Measurements from ENCODE around the gene CPEB3.
"Not testable (repeated sequence)": the region's sequence is repeated elsewhere in the genome, so short reads cannot be mapped to it uniquely, and the experiment has no call there.

Gene CPEB3

DNA sequence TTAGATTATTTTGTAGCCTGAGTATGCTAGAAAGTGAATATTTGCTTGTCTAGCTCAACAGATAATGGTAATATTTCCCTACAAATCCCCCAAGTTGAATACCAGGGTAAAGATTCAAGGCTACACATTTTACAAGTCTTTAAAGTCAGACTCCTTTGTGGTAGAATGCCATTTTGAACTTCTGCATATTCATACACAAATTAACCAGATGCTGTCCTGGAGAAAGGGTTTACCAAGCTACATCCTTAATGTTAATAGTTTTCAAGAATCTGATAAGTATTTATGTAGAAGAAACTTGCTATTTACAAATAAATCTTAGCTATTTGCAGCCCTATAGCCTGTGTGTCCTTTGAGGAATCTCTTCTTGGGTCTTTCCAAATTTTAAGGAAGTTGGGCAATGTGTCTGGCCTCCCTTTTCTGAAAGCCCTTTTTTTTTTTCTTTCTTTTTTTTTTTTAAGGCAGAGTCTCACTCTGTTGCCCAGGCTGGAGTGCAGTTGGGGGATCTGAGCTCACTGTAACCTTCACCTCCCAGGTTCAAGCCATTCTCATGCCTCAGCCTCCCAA, 82.6 kb downstream of the CPEB3 start:
- DNase-seq: no peak

DNA sequence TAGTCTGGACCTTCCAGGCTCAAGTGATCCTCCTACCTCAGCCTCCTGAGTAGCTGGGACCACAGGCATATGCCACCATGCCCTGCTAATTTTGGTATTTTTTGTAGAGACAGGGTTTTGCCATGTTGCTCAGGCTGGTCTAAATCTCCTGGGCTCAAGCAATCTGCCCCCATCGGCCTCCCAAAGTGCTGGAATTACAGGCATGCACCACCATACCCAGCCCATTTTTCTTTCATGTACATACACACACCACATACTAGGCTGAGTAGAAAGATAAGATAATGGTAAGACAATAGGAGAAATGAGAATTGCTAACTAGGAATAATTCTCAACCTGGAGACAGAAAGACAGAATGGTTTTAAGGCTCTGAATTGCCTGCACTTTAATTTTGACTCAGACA, 83.8 kb downstream of the CPEB3 start:
- DNase-seq: no peak

DNA sequence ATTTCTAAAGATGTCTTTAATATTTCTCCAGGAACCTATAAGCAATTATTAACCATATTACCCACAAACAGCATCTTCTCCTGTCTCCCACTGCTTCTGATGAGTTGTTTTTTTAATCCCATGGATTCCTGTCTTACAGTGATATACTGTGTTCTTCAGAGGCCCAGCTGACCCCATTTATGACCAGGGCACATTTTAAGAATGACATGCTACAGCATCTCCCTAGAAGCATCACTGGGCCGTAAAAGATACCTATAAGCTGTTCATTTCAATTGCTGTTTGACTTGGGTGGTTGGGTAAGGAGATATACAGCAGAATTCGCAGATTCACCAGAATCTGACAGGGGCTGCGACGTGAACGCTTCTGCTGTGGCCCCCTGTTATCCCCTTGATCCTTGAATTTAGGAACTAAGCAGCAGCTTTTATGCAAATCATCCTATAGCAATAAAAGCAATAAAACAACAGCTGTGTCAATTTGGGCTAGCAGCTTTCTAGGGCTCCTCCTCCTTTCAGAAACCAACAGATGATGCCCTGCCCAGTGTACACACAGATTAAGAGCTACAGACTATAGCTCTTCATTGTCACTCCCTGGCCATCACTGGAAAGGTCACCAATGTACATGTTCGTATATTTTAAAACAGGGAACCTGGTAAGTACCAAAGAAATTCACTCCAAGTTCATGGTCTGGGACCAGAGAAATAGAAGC, 86.8 kb downstream of the CPEB3 start:
- DNase-seq: no peak

DNA sequence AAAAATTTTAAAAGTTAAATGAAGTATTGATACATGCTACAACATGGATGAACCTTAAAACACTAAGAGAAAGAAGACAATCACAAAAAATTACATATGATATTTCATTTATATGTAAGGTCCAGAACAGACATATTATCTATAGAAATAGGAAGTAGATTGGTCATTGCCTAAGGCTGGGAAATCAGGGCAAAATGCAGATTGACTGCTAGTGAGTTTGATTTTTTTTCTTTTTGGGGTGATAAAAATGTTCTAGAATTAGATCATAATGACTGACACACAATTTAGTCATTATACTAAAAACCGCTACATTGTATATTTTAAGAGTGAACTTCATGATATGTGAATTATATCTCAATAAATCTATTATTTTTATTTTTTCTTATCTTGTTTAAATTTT, 88.3 kb downstream of the CPEB3 start:
- DNase-seq: no peak

DNA sequence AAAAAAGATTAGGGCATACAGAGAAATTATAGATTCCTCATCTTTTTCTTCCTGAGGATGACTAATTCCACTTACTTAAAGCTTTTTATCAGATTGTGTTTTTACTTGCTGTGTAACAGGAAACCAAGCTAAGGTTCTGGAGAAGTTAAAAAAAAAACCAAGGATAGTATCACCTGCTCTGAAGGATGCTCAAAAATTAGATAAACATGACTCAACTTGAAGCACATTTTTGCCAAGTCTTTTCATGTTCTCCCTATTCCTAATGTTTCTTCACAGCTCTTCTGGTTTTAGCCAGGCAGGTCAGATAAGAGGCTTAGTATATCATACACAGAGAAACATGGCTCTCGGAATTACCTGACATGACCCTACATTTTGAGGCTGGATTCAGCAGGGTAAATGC, 90.3 kb downstream of the CPEB3 start:
- no peak for DNase-seq

DNA sequence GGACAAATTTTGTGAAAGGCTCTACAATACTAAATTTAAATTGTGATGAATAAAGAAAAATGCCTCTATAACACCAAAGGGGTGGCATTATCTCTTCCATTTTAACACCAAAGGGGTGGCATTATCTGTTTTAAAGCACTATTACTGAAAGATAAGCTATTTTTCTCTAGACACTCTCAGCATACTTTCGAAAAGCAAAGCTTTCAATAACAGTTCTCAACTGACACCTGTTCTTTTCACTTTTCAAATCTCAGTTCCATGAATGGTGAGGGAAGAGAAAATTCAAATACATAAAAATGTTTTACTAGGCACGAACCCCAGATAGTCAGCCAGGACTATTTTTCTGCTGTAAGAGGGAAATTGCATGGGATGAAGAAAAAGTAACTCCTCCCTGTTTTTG, 103.8 kb downstream of the CPEB3 start:
- DNase-seq: no peak

DNA sequence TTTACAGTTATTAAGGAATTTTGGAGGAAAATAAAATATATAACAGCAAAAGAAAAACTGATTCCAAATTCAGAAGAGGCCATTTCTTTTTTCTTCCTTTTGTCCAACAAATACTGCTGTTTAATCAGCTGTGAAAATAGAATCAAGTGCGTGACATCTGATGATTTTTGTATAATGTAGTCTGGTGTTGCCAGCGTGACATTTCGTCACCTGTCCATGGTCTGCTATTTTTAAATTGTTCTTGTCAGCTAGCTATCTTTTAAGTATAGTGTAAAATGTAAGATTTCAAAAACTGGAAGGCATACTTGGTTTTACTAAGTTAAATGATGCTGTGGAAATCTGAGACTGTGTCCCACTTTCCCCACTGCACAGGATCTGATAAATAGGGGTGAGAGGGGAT, 105.9 kb downstream of the CPEB3 start:
- DNase-seq: no peak

DNA sequence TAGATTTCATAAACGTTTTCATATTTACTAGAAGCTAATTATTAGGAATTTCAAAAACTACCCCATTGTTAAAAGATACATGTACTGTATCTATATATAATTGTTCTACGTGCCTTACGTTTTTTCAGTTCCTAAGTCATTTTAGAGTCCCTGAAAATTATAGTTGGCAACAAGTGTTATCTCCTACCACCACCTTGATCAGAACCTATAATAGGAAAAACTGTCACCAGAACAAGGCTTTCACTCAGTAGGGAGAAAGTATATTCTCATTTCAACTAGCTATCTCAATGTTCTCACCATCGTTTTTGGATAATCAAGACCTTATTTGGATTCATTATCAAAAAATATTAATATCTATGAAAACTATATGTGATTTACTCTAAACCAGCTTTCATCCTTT, 107.7 kb downstream of the CPEB3 start:
- no peak for DNase-seq

DNA sequence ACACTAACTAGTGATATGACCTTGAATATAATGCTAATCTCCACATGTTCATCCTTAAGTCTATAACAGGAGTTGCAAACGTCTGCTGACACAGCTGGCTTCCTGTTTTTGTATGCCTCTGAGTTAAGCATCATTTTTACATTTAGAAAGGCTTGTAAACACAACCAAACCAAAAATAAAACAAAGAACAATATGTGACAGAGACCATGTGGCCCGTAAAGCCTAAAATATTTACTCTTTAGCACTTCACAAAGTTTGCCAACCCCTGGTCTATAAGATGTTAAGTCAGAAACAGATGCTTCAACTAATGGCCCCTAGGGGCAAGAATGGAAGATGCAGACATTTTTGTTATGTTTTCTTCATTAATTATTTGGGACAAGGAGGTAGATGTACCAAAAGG, 109.3 kb downstream of the CPEB3 start:
- DNase-seq: no peak

DNA sequence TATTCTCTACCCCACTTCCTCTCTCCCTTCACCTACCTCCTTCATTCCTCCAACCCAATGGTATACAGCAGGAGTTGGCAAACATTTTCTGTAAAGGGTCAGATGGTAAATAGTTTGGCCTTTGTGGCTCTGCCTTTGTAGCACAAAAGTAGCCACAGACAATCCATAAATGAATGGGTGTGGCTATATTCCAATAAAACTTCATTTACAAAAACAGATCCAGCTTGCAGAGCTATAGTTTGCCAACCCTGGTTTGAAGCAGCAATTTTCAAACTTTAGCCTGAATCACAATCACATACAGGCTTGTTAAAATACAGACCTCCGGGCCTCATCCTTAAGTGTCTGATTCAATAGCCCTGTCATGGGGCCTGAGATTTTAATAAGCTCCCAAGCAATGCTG, 110.5 kb downstream of the CPEB3 start:
- DNase-seq: no peak

DNA sequence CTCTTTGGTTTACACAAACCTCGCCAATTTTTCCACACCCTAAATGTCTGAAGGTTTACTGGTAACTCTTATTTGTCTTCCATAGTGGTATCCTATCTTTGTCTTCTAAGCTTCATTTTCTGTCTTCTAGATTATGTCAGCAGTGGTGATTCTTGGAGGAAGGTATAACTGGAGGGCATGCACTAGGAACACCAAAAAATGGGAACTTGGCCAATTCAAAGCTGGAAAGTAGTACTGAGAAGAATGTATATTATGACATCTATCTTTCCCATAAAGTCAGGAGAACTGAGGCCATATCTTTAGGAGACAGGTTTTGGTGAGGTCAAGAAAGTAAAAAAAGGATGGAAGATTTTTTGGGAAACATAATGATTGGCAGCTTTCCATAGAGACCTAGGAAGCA, 113.3 kb downstream of the CPEB3 start:
- DNase-seq: no peak

DNA sequence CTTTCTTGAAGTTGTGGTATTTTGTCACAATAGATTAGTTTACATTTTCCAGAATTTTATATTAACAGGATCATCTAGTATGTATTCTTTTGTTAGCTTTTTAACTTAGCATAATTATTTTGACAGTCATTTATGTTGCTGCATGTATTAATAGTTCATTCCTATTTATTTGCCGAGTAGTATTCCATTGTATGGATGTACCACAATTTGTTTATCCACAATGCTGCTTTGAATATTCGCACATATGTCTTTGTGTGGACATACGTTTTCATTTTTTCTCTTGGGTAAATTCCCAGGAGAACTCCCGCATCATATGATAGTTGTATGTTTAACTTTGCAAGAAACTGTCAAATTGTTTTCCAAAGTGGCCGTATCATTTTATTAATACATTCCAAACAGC, 115.7 kb downstream of the CPEB3 start:
- DNase-seq: no peak

DNA sequence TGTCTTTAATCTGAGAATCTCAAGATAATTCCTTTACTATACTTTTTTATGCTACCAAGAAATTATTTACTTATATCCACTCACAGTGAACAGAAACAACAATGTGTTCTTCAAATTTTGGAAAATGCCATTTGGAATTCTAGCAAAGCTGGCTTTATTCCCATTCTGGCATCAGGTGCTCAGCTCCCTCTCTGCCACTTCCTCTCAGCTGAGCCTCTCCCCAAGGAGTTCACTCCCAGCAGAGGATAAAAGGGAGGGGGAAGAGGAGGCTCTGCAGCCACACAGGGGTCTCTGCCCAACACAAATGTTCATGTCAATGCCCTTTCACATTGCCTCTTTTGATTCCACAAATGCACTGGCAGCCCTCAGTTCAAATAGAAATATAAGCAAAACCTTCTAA, 116.9 kb downstream of the CPEB3 start:
- no peak for DNase-seq

DNA sequence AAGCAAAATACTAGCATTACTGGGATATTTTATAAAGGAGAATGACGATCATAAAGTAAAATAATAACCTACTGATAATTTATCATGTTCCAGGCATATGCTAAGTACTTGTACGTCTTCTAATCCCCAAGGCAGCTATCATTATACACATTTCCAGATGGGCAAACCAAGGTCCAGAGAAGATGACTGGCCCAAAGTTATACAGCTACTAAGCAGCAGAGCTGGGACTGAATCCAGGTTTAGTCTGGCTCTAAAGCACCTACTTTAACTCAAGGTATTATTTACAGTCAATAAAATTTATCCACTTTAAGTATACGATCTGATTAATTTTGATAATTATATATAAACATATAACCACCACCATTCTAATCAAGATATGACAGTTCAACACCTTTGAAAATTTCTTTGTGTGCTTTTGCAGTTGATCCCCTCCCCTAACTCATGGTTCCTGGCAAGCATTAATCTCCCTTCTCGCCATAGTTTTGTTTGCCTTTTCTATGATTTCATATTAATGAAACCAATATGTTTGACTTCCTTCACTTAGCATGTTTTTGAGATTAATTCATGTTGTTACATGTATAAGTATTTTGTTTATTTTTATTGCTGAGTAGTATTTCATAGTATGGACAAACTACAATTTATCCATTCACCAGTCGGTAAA, 126.7 kb downstream of the CPEB3 start:
- DNase-seq: peak; percentile 47

DNA sequence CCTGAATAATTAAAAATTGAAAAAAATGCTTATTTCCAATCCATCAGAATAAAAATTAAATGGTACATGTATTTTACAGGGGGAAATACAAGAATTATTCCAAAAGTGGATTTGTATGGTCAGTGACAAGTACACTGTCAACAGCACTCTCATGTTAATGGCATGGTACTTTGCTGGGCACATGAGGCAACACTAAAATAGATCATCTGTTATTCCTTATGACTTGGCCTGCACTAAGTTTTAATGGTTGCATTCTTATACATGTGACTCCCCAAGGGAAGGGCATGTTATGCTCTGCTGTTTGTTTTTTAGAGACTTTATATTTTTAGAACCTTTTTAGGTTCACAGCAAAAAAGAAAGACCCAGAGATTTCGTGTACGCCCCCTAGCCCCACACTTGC, 128.3 kb downstream of the CPEB3 start:
- DNase-seq: no peak

DNA sequence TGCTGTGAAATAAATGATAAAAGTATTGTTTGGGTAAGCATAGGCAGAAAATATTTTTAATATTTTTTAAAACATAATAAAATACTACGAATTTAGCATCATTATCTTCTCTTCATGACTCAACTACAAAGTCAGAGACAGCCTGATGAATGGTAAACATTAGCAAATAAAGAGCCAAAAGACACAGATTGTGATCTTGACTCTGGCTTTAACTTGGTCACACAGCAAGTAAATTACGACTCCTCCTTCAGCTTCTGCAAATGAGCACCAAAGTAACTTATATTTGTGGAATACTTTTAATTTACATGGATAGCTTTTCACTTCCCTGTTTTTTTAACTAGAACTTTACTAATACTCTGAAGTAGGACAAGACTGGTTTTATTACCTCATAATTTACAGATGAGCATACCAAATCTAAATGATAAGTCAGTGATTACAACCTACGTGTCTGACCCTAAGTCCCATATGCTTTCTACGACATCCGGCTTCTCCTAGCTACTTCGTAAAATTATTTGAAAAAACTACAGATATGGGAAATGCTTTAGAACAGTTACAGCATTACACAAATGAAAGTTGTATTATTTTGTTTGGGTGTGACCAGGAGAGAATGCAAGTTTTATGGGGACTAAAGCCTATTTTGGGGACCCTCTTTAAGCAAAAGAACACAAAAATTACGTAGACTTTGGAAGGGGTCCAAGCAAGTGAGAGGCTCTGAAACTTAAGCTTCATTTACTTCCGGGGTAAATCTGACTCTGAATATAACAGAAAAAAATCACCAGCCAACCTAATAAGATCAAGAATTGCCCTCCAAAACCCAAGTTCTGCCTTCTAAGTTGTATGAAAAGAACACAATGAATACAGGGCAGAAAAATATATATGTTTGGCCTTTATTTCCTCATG, 133.8 kb downstream of the CPEB3 start:
- no peak for DNase-seq

DNA sequence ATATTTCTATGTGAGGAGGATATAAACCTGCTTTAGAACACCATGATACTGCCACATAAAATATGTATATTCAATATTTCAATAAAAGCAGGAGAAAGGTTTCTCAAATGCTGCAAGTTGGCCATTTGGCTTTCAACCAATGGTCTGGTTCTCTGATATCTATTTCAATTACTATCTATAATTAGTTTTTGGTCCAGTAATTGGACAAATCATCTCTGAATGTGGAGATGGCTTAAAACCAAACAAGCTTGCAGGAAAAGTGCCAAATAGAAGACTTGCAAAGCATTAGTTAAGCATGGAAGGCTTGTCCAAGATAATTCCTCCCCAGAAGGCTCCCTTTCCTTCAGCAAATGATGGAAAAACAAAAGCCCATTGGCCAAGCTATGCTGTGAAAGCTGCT, 140.1 kb downstream of the CPEB3 start:
- DNase-seq: no peak

DNA sequence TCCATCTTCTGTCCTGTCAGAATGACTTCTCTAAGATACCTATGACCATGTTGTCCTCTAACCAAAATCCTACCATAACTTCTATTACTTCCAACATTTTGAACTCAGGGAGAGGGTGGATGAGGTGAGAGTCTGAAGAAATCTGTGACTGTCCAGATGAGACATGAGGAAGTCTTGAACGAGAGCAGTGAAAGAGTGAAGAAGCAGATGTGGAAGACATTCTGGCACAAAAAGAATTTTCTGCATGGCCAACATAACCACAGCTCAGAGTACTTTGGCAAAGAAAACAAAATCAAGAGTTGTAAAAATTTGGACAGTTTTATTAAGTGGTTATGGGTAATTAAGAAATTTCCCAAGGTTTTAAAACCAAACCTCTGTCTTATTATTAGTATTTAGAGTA, 141.6 kb downstream of the CPEB3 start:
- no peak for DNase-seq

DNA sequence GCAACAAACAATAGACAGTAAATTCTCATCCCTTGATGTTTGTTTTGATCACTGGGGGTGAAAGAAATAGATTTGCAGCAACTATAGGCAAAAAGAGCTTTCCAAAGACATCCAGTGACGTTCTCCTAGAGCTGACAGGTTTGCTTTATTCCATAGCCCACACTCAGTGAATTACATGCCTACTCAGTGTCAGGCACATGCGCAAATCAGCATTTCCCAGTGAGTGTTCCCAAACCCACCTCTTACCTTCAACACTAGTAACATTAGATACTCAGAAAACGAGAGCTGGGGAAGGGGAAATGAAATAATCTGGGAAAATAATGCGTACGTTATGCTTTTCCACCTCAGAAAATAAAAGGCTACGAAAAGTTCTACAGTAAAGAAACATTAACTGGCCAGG, 144.1 kb downstream of the CPEB3 start:
- no peak for DNase-seq

DNA sequence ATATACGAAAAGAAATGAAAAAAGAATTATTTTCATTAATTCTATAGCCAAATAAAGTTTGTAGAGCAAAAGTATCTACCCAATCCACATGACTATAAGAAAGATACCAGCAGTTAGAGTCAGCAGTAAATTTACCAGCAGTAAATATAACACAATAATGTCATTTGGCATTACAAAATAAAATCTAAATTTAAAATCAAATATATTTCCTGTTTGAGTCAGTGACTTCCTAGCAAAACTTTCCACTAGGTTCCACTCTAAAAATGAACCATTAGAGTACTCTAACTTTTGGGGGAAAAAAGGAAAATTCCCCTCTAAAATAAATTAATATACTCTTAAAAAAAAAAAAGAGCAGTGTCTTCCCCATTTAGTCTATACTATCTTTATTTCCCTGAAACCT, 144.8 kb downstream of the CPEB3 start:
- DNase-seq: no peak

DNA sequence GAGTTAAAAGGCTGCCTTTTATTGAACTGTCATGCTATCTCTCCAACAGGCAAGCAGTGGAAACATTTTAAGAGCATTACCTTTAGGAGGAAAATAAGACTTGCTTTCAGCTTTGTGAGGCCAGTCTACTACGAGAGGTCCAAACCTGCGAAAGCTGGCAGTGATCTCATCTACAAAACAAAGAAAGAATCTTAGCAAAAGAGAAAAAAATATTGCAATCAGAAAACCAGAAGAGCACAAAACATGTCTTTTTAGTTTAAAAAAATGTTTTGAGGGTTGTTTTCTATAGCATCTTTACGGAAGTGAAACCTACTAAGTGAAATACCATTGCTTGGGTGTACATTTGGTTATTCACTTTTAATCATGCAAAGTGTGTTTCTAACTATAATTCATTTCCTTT, 147.9 kb downstream of the CPEB3 start:
- no peak for DNase-seq

DNA sequence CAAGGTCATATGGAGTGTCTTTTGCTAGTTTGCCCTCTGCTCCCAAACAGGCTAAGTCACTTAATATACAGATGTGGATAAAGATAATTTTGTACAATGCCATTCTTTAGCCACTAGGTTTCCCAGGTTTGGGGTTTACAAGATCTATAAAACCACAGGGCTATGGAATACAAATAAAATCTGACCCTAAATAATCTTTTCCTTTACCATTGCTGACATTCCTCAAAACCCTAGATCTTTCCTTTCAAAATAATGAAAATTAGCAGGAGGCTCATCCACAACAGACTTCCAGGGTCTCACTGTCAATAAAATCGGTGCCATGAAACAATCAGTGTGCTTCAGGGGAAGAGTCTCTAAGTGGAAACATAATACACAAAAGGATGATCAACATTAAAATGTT, 148.4 kb downstream of the CPEB3 start:
- no peak for DNase-seq

DNA sequence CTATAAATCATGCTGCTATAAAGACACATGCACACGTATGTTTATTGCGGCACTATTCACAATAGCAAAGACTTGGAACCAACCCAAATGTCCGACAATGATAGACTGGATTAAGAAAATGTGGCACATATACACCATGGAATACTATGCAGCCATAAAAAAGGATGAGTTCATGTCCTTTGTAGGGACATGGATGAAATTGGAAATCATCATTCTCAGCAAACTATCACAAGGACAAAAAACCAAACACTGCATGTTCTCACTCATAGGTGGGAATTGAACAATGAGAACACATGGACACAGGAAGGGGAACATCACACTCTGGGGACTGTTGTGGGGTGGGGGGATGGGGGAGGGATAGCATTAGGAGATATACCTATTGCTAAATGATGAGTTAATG, 149.7 kb downstream of the CPEB3 start:
- not testable (repeated sequence) for DNase-seq

DNA sequence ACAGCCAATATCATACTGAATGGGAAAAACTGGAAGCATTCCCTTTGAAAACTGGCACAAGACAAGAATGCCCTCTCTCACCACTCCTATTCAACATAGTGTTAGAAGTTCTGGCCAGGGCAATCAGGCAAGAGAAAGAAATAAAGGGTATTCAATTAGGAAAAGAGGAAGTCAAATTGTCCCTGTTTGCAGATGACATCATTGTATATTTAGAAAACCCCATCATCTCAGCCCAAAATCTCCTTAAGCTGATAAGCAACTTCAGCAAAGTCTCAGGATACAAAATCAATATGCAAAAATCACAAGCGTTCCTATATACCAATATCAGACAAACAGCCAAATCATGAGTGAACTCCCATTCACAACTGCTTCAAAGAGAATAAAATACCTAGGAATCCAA, 156.8 kb downstream of the CPEB3 start:
- DNase-seq: not testable (repeated sequence)
